ENCODE measurements around the gene BAD. TPM values are rescaled to one million over a fixed set of nuclear protein-coding genes. Genes with fewer than 3 reads are reported as not detected.
A peak's percentile ranks its signal among the peaks of the same experiment; 100 is the strongest.
"Not testable (repeated sequence)": the region's sequence is repeated elsewhere in the genome, so short reads cannot be mapped to it uniquely, and the experiment has no call there.

Gene BAD
- total RNA-seq, 1 donor from 2014 or later = 83.5 TPM

DNA sequence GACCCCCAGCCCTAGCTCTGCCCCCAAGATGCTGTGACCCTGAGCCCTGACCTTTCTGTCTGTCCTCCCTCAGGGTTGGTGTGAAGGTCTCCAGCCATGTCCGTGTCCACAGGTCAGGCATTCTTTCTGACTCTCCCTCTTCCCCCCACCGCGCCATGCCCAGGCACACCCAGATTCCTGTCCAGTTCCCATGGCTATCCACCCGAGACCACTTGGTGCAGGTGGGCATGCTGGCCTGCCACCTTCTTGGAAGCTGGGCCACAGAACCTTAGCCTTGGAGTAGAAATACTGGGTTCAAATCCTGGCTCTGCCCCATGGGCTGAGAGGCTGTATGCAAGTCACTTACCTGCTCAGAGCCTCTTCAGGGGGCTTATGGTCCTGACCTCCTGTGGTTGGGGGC is 35.4 kb downstream of the BAD start:
- H3K36me3 ChIP-seq = peaks cover 0 to 3% of the 10 kb centered on the region in 2 donors
- TF ChIP-seq CTCF (IDR thresholded peaks at IDR 0.05) = no peak
- no peak for TF ChIP-seq POLR2A (IDR thresholded peaks at IDR 0.05)
- TF ChIP-seq POLR2AphosphoS5 (IDR thresholded peaks at IDR 0.05; ENCODE audit: insufficient read depth in 1 of 2, low read depth in 1 of 2) = no peak
- H3K4me3 ChIP-seq = no peak overlapping the region
- no peaks in the 10 kb centered on the region for H3K27me3 ChIP-seq
- no peak for DNase-seq (ENCODE audit: extremely low spot score in 2 of 2)
- no peak overlapping the region for H3K27ac ChIP-seq
- H3K4me1 ChIP-seq = peaks cover 51% of the 10 kb centered on the region
- H3K9me3 ChIP-seq = no peaks in the 10 kb centered on the region
- intact Hi-C loops (cut with DNase I) = no loop called here

GRCh38 chr11:64248578-64248977 is 35.9 kb downstream of the BAD start:
- H3K27ac ChIP-seq = no peak overlapping the region
- no peak for DNase-seq (ENCODE audit: extremely low spot score in 2 of 2)
- H3K9me3 ChIP-seq = no peaks in the 10 kb centered on the region
- no peak overlapping the region for H3K4me3 ChIP-seq
- H3K27me3 ChIP-seq = no peaks in the 10 kb centered on the region
- intact Hi-C loops (cut with DNase I) = no loop called here
- H3K36me3 ChIP-seq = peaks cover 0 to 8% of the 10 kb centered on the region in 2 donors
- TF ChIP-seq POLR2AphosphoS5 (IDR thresholded peaks at IDR 0.05; ENCODE audit: insufficient read depth in 1 of 2, low read depth in 1 of 2) = no peak
- TF ChIP-seq CTCF (IDR thresholded peaks at IDR 0.05) = no peak
- no peak for TF ChIP-seq POLR2A (IDR thresholded peaks at IDR 0.05)
- H3K4me1 ChIP-seq = peaks cover 50% of the 10 kb centered on the region

DNA sequence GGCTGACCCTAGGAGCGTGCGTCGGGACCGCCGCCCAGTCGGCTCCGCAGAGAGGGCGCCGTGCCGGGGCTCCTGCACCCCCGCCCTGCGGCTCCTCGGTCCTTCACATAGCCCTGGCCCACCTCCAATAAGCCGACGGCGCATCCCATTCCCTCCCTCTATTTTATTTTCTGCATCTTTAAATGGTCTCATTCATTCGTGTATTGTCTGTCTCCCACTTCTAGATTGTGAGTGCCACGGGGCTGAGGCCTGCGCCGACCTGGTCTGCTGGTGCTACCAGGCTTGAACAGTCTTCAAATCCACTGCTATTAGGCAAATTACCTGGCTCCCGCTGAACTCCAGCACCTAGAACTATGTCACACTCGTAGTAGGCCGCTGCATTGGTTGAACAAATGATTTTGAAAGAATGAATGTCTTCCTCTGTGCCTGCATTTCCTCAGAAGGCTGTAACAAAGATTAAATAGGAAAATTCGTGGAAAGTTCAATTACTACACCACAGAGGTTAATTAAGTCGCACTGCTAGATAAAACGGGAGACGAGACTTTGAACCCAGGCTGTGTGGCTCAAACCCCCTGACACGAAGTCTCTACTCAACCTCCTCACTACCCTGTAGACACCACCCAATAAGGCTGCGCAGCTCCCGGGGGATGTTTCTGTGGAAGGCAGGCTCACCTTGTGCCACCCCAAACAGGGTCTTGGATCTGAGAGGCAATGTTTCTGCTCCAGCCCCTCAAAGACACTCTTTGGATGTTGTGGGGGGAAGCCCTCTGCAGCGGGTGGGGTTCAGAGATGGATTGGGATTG is 36.5 kb downstream of the BAD start:
- Histone ChIP-seq H3K27ac (peak overlapping the region; percentile 81), H3K4me3 (peak overlapping the region; percentile 48 to 57), H3K9me3 (no peaks in the 10 kb centered on the region), H3K27me3 (no peaks in the 10 kb centered on the region), H3K36me3 (peaks cover 0 to 12% of the 10 kb centered on the region in 2 donors), H3K4me1 (peaks cover 50% of the 10 kb centered on the region)
- intact Hi-C loops (cut with DNase I) = loop anchor here (2.0 kb wide), 1 partner anchor 23 kb away; no protein-coding TSS in a partner anchor
- TF ChIP-seq POLR2AphosphoS5 (IDR thresholded peaks at IDR 0.05; ENCODE audit: insufficient read depth in 1 of 2, low read depth in 1 of 2) = no peak
- no peak for TF ChIP-seq CTCF (IDR thresholded peaks at IDR 0.05)
- TF ChIP-seq POLR2A (IDR thresholded peaks at IDR 0.05) = no peak
- no peak for DNase-seq (ENCODE audit: extremely low spot score in 2 of 2)

- Histone ChIP-seq H3K27ac (peak within 1 kb of the TSS; percentile 81), H3K36me3 (peaks cover 0 to 12% of the 10 kb centered on the region in 2 donors), H3K27me3 (no peaks in the 10 kb centered on the region), H3K4me3 (peak within 1 kb of the TSS; percentile 48 to 57), H3K9me3 (no peaks in the 10 kb centered on the region), H3K4me1 (peaks cover 50% of the 10 kb centered on the region)
- DNase-seq (ENCODE audit: extremely low spot score in 2 of 2) = no peak
- intact Hi-C loops (cut with DNase I) = loop anchor here (2.0 kb wide), 1 partner anchor 24 kb away; no protein-coding TSS in a partner anchor
- TF ChIP-seq POLR2A (IDR thresholded peaks at IDR 0.05) = peak in 1 of 2 donors; percentile 11
- TF ChIP-seq POLR2AphosphoS5 (IDR thresholded peaks at IDR 0.05; ENCODE audit: insufficient read depth in 1 of 2, low read depth in 1 of 2) = peak in 1 of 2 donors; percentile 84
- no peak for TF ChIP-seq CTCF (IDR thresholded peaks at IDR 0.05)
Measured at GRCh38 chr11:64246871-64247728, 37.4 kb downstream of the BAD start, which contains the start of gene PPP1R14B. Gene PPP1R14B (minus strand): TSS chr11:64246943. CDS start chr11:64246673, 270 bp downstream.

DNA sequence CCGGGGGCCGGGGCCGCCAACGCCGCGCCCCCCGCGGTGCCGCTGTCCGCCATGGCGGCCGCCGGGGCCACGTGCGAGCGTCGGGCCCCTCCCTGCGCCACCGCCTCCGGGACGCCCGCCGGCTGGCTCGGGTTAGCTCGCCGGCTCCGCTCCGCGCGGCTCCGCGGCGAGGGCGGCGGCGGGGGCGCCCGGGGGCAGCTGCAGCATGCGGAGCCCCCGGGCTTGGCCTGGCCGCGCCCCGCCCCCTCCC is 37.9 kb downstream of the BAD start:
- peak overlapping the region; percentile 76 for H3K27ac ChIP-seq
- peaks cover 0 to 12% of the 10 kb centered on the region in 2 donors for H3K36me3 ChIP-seq
- not testable (repeated sequence) for H3K27me3 ChIP-seq; DNase-seq (ENCODE audit: extremely low spot score in 2 of 2); H3K9me3 ChIP-seq
- intact Hi-C loops (cut with DNase I) = loop anchor here (2.0 kb wide), 1 partner anchor 24 kb away; no protein-coding TSS in a partner anchor
- peaks cover 49% of the 10 kb centered on the region for H3K4me1 ChIP-seq
- peak overlapping the region; percentile 48 to 57 for H3K4me3 ChIP-seq
